Spinal cord (tissue), 10 donors: ENCODE results near the gene FAM3B. TPM values are rescaled to one million over a fixed set of nuclear protein-coding genes. Genes with fewer than 3 reads are reported as not detected.

Experiments used
- DNase-seq, 6 donors: peaks; one replicate each; pipeline versions ENCODE4 v3.0.0 to v3.0.0-alpha.2; 2013 to 2015; ENCODE audit warnings: low spot score in 6 of 6, low read depth in 4 of 6
- H3K27ac ChIP-seq: one replicate; pipeline ENCODE4 v1.5.1; 2013; ENCODE audit warnings: low read depth, low read length, control low read depth
- H3K27me3 ChIP-seq: one replicate; pipeline ENCODE4 v1.6.1; 2013; ENCODE audit warnings: low read length; ENCODE audit not compliant: control insufficient read depth, insufficient read depth
- H3K36me3 ChIP-seq: one replicate; pipeline ENCODE4 v1.6.1; 2013; ENCODE audit warnings: low read length; ENCODE audit not compliant: control insufficient read depth, insufficient read depth
- H3K4me1 ChIP-seq: one replicate; pipeline ENCODE4 v1.6.1; 2013; ENCODE audit warnings: low read length; ENCODE audit not compliant: control insufficient read depth, insufficient read depth
- H3K4me3 ChIP-seq: one replicate; pipeline ENCODE4 v1.5.1; 2013; ENCODE audit warnings: low read depth, low read length, control low read depth
- H3K9me3 ChIP-seq: one replicate; pipeline ENCODE4 v1.6.1; 2013; ENCODE audit warnings: low read length; ENCODE audit not compliant: control insufficient read depth, insufficient read depth
- WGBS: methylation state at CpG from one replicate; pipeline ENCODE4 v1.1.5; 2013; ENCODE audit warnings: missing lambda C conversion rate; ENCODE audit not compliant: insufficient coverage; 5-methylcytosine and 5-hydroxymethylcytosine counted together
- polyA plus RNA-seq, 2 donors: library from polyadenylated mRNA; unstranded; fragments of 120-200 nt; gene quantifications; one replicate each; pipeline ENCODE4 v1.2.1, GENCODE V29; 2013; ENCODE audit not compliant: insufficient read length in 2 of 2
- total RNA-seq, 2 donors: library from RNA; depleted of rRNA in 1 of 2; stranded (reverse); fragments of 120-200 nt in 1 of 2; fragments of >200 nt in 1 of 2; gene quantifications; one replicate each; pipeline versions ENCODE4 v1.2.3 to v1.2.4, GENCODE V29; 2013 to 2014
- donor health status: healthy.

FAM3B gene
- total and polyA plus RNA-seq, 4 donors, result 0.24 to 1.7 (median 0.62) TPM

GRCh38 chr21:41390043-41390639 lies 73.5 kb downstream of the FAM3B start:
- H3K4me1 ChIP-seq, result peaks cover 16% of the 10 kb centered on the region
- WGBS, result 92% methylated on average over 13 of the region's 17 CpGs
- no peaks in the 10 kb centered on the region for H3K9me3 ChIP-seq
- H3K27ac ChIP-seq, result no peak overlapping the region
- no peak for DNase-seq
- H3K4me3 ChIP-seq, result no peak overlapping the region
- H3K36me3 ChIP-seq, result no peaks in the 10 kb centered on the region
- H3K27me3 ChIP-seq, result no peaks in the 10 kb centered on the region

GRCh38 chr21:41393876-41394465 lies 77.4 kb downstream of the FAM3B start:
- Histone ChIP-seq H3K4me3 (no peak overlapping the region), H3K4me1 (no peaks in the 10 kb centered on the region), H3K27ac (no peak overlapping the region), H3K36me3 (no peaks in the 10 kb centered on the region), H3K9me3 (no peaks in the 10 kb centered on the region), H3K27me3 (no peaks in the 10 kb centered on the region)
- WGBS, result 93% methylated on average over 8 of the region's 8 CpGs
- no peak for DNase-seq

DNA sequence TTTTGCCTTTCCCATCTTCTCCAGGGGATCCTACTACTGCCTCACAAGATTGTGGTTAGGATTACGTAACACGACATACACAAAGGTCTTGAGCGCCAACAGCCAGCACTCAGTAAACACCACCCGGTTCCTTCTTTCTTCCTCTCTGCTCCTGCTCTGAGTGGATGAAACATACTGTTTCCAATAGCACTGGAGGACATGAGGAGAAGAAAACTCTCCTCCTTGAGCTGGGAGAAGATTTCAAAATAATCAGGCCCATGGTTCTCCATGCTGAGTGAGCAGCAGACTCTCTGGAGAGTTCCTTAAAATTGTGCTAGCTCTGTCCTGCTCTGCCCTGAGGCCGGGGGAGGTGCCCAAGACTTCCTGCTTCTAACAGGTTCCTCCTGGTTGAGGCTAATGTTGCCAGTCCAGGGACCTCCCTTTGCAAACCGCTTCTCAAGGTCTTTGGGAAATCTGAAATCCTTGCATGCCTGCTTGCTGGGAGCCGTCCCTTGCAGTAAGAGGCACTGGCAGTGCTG lies 80.0 kb downstream of the FAM3B start:
- Histone ChIP-seq H3K9me3 (no peaks in the 10 kb centered on the region), H3K4me3 (no peak overlapping the region), H3K4me1 (no peaks in the 10 kb centered on the region), H3K36me3 (no peaks in the 10 kb centered on the region), H3K27me3 (no peaks in the 10 kb centered on the region), H3K27ac (no peak overlapping the region)
- DNase-seq, result no peak
- WGBS, result 74% methylated on average over 6 of the region's 7 CpGs

GRCh38 chr21:41397471-41397891 lies 80.9 kb downstream of the FAM3B start:
- no peak for DNase-seq
- Histone ChIP-seq H3K27ac (no peak overlapping the region), H3K4me1 (no peaks in the 10 kb centered on the region), H3K4me3 (no peak overlapping the region), H3K27me3 (no peaks in the 10 kb centered on the region), H3K36me3 (no peaks in the 10 kb centered on the region), H3K9me3 (no peaks in the 10 kb centered on the region)
- WGBS, result 83% methylated on average over 7 of the region's 7 CpGs

DNA sequence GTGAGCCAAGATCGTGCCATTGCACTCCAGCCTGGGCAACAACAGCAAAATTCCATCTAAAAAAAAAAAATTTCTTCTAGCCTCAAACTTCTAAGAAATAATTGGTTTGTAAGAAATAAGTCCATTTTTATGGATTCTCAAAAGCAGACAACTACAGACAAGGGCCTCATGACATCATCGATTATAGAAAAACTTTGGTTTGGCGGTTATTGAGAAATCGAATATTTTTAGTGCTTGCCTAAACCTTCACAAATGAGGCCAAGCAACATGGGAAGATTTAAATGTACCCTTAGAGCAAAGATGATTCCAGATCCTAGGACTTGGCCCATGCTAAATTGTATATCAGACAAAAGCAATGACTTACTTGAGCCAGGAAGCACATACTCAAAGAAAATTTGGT lies 81.7 kb downstream of the FAM3B start:
- Histone ChIP-seq H3K4me3 (no peak overlapping the region), H3K4me1 (no peaks in the 10 kb centered on the region), H3K27ac (no peak overlapping the region), H3K36me3 (no peaks in the 10 kb centered on the region), H3K27me3 (no peaks in the 10 kb centered on the region), H3K9me3 (no peaks in the 10 kb centered on the region)
- WGBS, result 100% methylated on average over 2 of the region's 4 CpGs
- DNase-seq, result no peak

GRCh38 chr21:41398831-41399230 lies 82.2 kb downstream of the FAM3B start:
- WGBS, result 90% methylated on average over 3 of the region's 16 CpGs
- no peak overlapping the region for H3K27ac ChIP-seq
- no peak overlapping the region for H3K4me3 ChIP-seq
- H3K36me3 ChIP-seq, result no peaks in the 10 kb centered on the region
- H3K9me3 ChIP-seq, result no peaks in the 10 kb centered on the region
- no peaks in the 10 kb centered on the region for H3K4me1 ChIP-seq
- no peak for DNase-seq
- H3K27me3 ChIP-seq, result no peaks in the 10 kb centered on the region

- DNase-seq, result no peak
- H3K36me3 ChIP-seq, result no peaks in the 10 kb centered on the region
- no peaks in the 10 kb centered on the region for H3K27me3 ChIP-seq
- H3K4me3 ChIP-seq, result no peak overlapping the region
- 95% methylated on average over 5 of the region's 7 CpGs for WGBS
- no peaks in the 10 kb centered on the region for H3K4me1 ChIP-seq
- H3K9me3 ChIP-seq, result no peaks in the 10 kb centered on the region
- no peak overlapping the region for H3K27ac ChIP-seq
Observed at GRCh38 chr21:41399246-41399800, 82.7 kb downstream of the FAM3B start.

GRCh38 chr21:41402231-41402630 lies 85.6 kb downstream of the FAM3B start:
- no peaks in the 10 kb centered on the region for H3K4me1 ChIP-seq
- 90% methylated on average over 11 of the region's 11 CpGs for WGBS
- H3K27me3 ChIP-seq, result no peaks in the 10 kb centered on the region
- DNase-seq, result no peak
- no peaks in the 10 kb centered on the region for H3K9me3 ChIP-seq
- no peak overlapping the region for H3K4me3 ChIP-seq
- no peaks in the 10 kb centered on the region for H3K36me3 ChIP-seq
- H3K27ac ChIP-seq, result no peak overlapping the region

DNA sequence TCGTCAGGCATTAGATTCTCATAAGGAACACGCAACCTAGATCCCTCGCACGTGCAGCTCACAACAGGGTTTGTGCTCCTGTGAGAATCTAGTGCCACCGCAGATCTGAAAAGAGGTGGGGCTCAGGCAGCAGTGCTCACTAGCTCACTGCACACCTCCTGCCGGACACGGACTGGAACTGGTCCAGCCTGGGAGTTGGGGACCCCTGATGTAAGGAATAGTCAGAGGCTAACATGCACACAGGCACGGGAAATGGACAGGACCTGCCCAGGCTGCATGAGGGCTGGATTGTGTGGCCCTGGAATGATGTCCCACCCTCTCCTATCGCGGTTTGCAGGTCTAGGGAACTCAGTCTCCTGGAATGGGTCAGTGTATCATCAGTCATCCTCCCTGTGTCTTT lies 86.2 kb downstream of the FAM3B start:
- Histone ChIP-seq H3K9me3 (no peaks in the 10 kb centered on the region), H3K4me1 (no peaks in the 10 kb centered on the region), H3K27ac (no peak overlapping the region), H3K36me3 (no peaks in the 10 kb centered on the region), H3K4me3 (no peak overlapping the region), H3K27me3 (no peaks in the 10 kb centered on the region)
- no peak for DNase-seq
- 95% methylated on average over 10 of the region's 10 CpGs for whole genome bisulfite sequencing

DNA sequence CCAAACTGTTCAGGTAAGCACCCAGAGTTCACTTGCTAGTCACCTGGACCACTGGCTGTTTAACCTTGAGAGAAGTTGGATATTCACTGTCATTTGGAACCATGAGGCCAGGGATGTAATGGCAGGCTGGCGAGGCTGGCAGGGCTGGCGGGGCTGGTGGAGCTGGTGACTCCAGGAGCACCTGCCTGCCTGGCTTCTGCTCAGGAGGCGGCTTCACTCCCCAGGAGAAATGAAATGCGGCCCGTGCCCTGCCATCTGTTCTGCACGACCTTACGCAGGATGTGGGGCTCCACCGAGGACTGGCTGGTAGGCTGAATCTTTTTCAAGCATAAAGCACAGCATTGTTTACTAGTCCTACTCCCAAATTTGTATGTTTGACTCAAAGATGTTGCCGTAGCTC lies 86.7 kb downstream of the FAM3B start:
- H3K36me3 ChIP-seq, result no peaks in the 10 kb centered on the region
- no peaks in the 10 kb centered on the region for H3K9me3 ChIP-seq
- H3K4me1 ChIP-seq, result no peaks in the 10 kb centered on the region
- no peak overlapping the region for H3K27ac ChIP-seq
- no peaks in the 10 kb centered on the region for H3K27me3 ChIP-seq
- 79% methylated on average over 7 of the region's 9 CpGs for WGBS
- H3K4me3 ChIP-seq, result no peak overlapping the region
- DNase-seq, result no peak
